NK-92 treated with Interleukin-12 subunit alpha and Interleukin-12 subunit beta, amount 100 ng/mL, for 24 hours (cell line): ENCODE results near the gene CCDC183.
"Not testable (repeated sequence)": the region's sequence is repeated elsewhere in the genome, so short reads cannot be mapped to it uniquely, and the experiment has no call there.

Source experiments
- DNase-seq: peaks from one replicate; lab custom pipeline; 2025; lab: John Stamatoyannopoulos, UW

CCDC183 gene

DNA sequence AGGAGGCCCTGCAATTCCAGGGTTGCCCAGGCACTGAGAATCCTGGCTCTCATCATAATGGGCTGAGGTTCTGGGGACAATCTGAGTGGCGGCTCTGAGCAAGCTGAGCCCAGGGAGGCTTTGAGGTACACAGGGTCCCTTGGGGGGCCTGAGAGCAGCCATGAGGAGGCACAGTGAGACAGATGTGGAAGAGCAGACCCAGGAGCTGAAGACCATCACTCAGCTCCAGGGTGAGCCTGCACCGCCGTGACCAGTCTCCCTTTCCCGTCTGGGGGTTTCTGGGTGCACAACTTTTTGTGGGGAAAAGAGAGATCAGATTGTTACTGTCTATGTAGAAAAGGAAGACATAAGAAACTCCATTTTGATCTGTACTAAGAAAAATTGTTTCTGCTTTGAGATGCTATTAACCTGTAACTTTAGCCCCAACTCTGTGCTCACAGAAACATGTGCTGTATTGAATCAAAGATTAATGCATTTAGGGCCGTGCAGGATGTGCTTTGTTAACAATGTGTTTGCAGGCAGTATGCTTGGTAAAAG, at the start of gene CCDC183:
Gene CCDC183, plus strand, starts transcription at position 101 of the 537 bp plus-strand sequence. Its CDS starts 60 bp downstream, at position 161.
- DNase-seq, result no peak

DNA sequence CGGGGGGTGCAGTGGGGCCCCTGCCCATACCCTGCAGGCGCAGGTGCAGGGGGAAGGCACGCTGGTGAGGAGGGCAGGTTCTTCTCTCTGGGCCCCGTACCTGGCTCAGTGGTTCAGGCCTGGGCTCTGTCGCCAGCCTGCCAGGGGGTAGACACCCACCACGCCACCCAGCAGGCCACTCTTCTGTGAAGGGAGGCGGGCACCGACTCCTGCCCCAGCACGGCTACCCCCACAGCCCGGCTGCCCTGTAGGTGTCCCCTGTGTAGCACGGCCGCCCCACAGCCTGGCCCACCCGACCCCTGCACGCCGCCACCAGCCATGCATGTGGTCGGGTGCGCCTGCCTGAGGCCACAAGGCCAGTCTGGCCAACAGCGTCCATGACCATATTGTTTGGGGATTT, 49.5 kb upstream of the CCDC183 start:
- no peak for DNase-seq

DNA sequence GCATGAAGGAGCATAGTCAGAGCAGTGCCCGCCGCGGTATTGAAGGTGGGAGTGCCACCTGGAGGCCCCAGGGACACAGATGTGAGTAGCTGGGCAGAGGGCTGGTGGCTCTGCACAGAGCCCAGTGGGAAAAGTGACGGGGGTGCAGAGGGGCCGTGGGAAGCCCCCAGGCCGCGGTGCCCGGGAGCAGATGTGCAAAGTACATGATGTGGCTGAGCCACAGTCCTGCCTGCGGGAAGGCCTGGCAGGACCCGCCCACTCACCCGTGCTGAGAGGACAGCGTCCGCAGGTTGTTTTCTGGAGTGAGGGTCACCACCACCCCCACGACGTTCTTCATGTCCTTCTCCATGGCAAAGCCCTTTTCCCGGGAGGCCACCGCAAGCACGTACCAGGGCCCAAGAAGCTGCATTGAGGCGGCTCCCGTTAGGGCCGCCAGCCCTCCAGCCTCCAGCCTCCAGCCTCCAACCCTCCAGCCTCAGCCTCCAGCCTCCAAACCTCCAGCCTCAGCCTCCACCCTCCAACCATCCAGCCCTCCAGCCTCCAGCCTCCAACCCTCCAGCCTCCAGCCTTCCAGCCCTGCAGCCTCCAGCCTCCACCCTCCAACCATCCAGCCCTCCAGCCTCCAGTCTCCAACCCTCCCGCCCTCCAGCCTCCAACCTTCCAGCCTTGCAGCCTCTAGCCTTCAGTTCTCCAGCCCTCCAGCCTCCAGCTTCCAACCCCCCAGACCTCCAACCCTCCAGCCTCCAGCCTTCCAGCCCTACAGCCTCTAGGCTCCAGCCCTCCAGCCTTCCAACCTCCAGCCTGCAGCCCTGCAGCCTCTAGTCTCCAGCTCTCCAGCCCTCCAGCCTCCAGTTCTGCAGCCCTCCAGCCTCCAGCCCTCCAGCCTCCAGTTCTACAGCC, 48.7 kb upstream of the CCDC183 start:
- DNase-seq, result no peak

DNA sequence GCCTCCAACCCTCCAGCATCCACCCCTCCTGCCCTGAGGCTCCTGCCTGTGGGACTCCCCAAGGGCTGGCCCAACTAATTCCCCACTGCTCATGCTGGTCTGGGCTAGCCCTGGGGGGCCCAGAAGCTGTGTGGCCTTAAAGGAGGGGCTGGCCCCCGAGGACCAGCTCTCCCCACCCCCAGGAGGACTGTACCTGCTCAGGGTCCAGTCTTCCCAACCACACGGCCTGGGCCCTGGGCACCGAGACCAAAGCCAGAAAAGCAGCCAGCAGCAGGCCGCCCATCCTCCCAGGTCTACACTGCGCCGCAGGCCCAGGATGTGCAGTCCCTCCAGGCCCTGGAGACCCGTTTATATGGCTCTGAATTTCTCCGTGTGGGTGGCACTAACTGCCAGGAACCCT, 47.9 kb upstream of the CCDC183 start, which contains the start of gene LCN6:
Gene LCN6, minus strand, starts transcription at position 325 of the 400 bp plus-strand sequence. Its CDS starts 42 bp downstream, at position 283.
- no peak for DNase-seq

DNA sequence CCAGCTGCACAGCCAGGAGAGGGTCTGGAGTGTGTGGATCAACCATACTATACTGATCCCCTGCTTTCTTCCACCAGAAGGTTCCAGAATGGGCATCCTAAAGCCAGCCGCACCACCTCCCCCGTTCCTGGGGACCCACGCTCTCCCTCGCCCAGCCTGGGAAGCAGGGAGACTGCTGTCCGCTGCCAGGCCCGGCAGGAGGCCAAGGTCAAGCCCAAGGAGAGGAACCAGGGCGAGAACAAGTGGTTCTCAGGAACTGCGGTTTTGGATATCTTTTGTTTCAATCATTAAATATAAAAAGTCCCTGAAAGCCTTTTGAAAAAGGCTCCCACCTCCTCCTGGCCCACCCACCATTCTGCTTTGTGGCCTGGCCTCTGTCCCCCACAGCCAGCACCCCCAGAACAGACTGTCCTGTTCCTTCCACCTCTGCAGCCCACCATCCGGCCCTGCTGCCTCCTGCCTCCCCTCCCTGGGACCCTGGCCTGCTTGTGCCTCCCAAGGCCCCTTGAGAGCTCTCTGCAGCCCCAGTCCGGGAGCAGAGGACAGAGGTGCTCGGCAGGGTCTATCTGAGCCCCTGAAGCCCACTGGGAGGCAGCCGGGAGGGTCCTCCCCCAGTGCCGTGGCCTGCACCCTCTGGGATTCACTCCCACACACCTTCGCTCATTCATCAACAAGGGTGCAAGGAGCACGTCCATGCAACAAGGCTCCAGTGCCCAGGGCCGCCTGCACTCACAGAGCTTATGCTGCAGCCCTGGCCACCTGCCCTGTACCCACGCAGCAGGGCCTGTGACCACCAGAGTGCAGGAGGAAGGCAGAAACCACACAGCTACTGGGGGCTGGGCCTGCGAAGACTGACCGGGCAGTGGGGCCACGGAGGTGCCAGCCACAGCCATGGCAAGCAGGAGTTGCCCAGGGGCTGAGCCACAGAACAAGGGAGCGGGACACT, 47.2 kb upstream of the CCDC183 start:
- no peak for DNase-seq

DNA sequence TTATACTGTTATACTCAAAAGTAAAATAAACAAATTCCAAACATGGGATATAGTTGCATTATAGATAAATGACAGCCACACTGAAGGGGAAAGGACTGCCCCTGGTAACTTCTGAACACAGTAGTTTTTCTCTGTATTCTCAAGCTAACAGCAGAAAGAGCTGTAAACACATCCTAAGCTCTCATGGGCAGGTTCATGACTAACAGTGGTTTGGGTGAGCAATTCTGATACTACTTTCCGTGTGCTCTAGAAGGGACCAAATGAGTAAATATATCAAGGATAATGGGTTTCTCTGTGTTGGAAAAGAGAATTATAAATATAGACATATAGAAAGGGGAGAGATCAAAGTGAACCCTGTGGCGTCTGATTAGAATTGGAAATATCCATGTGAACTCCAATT, 45.6 kb upstream of the CCDC183 start:
- DNase-seq, result no peak

DNA sequence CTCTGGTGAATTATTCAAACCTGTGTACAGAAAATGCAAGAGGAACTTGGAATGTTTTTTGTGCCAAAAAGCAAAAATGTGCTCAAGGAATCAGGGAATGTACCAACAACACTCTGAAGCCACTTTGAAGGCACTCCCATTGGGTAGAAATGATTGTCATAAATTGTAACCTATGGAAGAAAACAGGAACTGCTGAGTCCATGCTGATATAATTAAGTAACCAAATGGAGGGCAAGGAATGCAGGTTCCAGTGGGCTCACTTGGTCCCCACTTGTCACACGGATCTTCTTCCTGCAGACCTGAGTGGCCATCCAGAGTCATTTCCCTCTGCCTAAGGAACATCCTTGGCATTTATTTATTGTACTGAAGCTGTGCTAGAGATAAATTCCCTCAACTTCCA, 44.9 kb upstream of the CCDC183 start:
- DNase-seq, result no peak

DNA sequence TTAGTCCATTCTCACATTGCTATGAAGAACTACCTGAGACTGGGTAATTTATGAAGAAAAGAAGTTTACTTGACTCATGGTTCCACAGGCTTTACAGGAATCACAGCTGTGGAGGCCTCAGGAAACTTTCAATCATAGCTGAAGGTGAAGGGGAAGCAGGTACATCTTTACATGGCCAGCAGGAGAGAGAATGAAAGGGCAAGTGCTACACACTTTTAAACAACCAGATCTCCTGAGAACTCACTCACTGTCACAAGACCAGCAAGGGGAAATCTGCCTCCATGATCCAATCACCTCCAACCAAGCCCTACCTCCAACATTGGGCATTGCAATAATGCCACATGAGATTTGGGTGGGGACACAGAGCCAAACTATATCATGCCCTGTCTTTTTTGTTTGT, 44.3 kb upstream of the CCDC183 start:
- no peak for DNase-seq

DNA sequence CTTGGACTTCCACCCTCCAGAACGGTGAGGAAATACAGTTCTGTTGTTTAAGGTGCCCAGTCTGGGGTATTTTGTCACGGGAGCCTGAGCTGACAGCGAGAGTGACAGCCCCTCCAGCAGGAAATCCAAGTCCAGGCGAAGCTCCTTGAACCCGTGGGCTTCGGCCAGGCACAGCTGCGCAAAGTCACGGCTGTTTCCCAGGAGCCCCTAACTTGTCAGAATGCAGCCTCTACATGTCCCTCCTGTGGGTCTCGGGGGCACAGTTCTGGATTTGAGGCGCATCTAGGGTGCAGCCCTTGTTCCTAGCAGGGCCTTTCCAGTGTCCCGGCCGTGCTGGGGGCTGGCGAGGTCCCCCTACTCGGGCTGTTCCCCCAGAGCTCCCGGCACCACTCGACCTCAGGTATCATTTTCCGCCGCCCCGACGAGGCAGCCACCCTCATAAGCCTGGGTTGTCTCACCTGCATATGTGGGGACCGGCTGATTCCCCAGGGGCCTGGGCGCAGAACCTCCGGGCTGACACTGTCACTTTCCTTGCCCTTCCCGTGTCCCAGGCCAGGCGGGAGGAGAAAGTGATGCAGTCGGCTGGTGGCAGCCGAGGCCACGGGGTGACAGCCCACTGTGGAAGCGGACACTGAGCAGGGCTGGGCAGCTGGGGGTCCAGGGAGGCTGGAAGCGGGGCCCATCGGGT, 42.6 kb upstream of the CCDC183 start:
- DNase-seq, result no peak

DNA sequence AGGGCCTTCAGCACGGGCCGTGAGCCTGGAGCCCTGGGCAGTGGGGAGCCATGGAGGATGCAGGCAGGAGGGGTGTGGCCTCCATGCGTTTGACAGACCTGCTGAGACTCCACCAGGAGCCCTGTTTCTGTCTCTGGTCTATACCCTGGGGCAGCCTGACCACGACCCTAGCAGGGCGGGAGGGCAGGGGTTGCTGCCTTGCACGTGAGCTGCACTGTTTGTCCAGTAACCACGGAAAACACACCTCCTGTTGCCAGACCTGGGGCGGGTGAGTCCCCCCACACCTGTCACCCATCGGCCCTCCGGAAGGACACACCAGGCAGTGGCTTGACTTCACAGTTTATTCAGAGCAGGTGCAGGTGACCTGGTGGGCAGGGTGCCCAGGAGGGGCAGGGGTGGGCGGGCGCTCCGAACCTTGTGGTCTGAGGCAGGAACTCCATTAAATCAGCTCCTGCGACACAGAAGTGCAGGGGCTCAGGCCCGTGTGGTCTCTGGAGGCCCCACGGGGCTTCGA, 42.0 kb upstream of the CCDC183 start:
- no peak for DNase-seq

DNA sequence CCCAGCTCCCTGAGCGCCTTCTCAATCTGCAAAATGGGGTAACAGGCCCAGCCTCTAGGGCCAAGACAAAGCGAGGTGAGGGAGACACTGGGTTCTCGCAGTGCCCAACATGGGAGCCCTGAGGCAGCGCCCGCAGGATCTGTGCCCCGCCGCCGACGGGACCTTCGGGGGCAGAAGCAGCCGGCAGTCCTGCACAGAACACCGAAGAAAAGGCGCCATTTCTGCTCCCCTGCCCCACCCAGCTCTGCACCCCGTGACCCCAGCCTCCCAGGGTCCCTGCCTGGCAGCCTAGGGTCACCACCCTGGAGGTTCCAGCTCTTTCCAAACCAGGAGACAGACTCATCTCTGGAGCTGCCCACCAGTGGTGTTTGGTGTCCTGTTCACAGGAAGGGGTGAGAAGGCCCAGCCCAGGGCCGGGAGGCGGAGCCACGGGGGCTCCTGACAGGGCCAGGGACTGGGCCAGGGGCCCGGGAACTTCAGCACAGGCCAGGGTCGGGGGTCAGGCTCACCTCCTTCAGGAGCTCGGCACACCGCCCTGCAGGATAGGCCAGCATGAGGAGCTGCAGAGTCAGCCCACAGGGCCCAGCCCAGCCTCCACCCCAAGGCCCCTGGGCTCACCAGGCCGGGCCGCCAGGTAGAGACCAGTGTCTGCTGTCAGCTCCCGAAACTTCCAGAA, 41.4 kb upstream of the CCDC183 start:
- DNase-seq, result no peak

DNA sequence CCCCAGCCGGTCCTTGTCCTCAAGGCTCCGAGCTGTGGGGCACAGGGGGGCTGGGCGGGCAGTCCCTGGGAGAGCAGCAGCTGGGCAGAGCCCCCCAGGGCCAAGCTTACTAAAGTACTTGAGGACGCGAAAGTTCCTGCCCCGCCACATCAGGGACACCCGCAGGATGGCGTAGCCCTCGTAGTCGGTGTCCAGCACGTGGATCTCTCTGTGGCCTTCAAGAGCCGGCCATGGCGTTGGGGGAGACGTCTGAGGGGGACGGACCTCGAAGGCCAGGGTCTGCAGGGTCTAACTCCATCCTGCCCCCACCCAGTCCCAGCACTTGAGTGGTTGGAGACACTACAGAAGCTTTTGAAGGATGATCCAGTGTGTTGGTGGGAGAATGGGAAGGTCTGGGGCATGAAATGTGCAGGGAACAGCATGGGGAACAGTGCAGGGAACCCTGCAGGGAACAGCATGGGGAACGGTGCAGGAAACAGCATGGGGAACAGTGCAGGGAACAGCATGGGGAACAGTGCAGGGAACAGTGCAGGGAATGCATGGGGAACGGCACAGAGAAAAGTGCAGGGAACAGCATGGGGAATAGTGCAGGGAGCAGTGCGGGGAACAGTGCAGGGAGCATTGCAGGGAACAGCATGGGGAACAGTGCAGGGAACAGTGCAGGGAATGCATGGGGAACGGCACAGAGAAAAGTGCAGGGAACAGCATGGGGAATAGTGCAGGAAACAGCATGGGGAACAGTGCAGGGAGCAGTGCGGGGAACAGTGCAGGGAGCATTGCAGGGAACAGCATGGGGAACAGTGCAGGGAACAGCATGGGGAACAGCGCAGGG, 40.6 kb upstream of the CCDC183 start:
- not testable (repeated sequence) for DNase-seq

DNA sequence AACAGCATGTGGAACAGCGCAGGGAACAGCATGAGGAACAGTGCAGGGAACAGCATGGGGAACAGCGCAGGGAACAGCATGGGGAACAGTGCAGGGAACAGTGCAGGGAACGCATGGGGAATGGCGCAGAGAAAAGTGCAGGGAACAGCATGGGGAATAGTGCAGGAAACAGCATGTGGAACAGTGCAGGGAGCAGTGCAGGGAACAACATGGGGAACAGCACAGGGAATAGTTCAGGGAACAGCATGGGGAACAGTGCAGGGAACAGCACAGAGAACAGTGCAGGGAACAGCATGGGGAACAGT, 40.1 kb upstream of the CCDC183 start:
- no peak for DNase-seq

DNA sequence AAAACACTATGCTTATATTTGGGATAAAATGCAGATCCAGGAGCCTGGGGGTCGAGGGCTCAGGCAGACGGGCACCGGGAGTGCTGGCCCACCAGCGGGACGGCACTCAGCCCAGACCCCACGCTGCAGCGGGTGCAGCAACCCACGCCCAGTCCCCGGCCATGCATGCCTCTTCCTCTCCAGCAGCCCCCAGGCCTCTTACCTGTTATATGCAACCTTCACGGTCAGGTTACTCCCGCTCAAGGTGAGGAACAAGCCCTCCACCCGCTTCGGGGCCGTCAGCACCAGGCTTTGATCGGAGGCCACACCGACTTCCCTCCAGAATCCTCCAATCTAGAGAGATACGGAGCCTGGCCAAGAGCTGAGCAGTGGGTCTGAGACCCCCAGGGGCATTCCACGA, 39.3 kb upstream of the CCDC183 start:
- DNase-seq, result no peak

DNA sequence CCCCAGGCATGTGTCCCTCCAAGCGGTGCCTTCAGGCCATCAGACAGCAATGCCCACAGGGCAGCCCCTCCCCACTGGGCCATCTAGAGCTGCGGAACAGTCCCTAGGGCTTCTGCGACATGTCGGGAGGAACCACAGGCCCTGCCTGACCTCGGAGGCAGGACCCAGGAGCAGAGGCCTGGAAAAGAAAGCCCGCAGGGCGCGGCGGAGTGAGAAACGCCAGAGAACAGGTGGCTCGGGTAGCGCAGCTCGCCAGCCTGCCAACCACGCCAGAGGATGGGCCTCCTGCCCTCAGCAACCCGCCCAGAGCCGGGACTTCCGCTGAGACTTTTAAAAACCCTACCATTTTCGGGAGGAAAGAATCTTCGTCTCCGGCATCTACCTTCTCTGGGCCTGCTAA, 38.8 kb upstream of the CCDC183 start:
- no peak for DNase-seq

DNA sequence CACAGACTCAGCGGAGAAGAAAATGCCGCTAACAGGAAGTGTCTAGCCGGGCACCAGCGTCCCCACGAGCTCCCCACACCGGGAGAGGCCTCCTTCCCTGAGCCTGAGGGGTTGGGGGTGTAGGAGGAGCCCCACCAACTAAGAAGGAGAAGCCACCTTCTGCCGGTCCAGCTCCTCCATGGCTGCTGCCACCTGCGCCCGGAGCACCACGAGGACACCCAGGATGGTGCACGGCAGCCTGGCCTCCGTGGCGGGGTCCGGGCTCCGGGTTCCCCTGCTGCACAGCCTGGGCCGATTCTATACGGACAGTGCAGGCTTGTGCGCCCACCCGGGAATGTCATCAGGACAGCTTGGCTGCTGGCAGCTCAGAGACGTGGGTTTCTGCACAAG, 38.4 kb upstream of the CCDC183 start:
- DNase-seq, result no peak

DNA sequence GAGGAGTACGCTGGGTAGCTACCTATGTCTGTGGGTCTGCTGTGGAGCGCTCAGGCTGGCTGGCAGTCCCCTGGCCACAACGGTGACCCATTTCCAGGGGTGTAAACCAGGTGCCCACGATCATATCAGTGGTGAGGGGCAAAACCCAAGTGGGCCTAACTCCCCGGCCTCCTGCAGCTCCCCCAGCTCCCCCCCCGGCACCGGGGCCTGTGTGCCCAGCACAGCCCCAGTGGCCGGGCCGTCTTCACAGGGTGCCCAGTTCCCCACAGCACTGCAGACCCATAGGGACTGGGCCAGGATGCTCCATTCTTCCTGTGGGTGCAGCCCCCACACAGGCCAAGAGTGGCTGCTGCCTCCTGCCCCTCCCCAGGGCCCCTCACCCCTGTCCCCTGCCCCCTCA, 37.1 kb upstream of the CCDC183 start:
- no peak for DNase-seq

DNA sequence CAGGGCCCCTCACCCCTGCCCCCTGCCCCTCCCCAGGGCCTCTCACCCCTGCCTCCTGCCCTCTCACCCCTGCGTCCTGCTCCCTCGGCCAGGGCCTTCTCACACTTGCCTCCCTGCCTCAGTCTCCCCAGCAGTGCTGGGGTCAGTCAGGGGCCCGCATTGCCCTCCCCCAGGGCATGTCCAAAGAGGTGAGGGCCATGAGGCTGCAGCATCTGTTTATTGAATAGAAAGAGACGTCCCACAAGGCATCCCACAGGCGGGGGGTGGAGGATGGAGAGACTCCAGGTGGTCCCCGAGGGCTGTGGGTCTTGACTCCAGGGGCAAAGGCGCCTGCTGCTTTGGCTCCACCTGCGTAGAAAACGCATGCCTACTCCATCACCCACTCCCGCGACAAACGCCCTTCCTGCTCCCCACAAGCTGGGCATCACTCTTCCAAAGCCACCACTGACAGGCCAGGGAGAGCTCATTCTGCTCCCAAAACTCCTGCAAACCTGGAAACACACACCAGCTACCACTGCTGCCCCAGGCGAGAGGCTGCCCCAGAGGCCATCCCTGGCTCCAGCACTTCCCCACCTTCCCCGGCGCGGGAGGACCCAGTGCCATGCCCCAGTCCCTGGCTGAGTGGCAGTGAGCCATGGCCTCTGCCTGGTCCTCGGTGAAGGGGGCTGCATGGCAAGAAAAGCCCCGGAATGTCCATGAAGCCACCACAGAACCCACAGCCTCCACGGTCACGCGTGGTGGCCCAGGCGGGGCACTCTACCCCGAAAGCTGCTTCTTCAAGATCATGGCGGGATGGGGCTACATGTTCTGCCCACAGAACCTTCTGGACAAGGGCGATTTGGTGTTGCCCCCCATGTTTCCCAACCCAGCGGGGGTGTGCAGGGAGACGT, 36.5 kb upstream of the CCDC183 start:
- DNase-seq, result no peak

DNA sequence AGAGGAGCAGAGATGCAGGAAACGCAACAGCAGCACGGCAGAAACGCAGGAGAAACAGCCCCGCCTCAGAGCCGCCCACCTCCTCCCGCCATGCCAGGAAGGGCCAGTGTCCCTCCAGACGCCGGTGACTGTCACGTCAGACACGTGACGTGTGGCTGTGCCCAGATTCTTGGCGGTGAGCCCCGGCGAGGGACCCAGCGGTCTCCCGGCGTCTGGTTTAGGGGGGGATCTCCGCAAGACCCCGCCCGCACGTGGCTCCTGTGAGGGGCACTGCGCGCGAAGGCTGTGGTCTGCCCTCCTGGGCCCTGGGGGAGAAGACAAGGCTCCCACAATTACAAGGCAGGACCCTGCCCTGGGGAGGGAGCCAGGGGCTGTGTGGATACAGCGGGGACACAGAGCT, 35.7 kb upstream of the CCDC183 start:
- no peak for DNase-seq
